ENCODE measurements around the gene IRF2BP1.
"Not testable (repeated sequence)": the region's sequence is repeated elsewhere in the genome, so short reads cannot be mapped to it uniquely, and the experiment has no call there.

The IRF2BP1 gene

GRCh38 chr19:45902651-45903625 is 17.0 kb upstream of the IRF2BP1 start:
- peak; percentile 97 to 99 for DNase-seq (ENCODE audit: low read depth in 2 of 2, low spot score in 1 of 2)

- DNase-seq (ENCODE audit: low read depth in 2 of 2, low spot score in 1 of 2): no peak
These were observed 16.1 kb upstream of the IRF2BP1 start, which contains the start of gene MYPOP for GRCh38 chr19:45901912-45902650. Gene MYPOP (minus strand): TSS chr19:45902613. CDS start chr19:45901773, 840 bp downstream.

GRCh38 chr19:45901432-45901911 is 15.5 kb upstream of the IRF2BP1 start:
- DNase-seq (ENCODE audit: low read depth in 2 of 2, low spot score in 1 of 2): no peak

- no peak for DNase-seq (ENCODE audit: low read depth in 2 of 2, low spot score in 1 of 2)
These were observed 14.9 kb upstream of the IRF2BP1 start for GRCh38 chr19:45900738-45901431.

- no peak for DNase-seq (ENCODE audit: low read depth in 2 of 2, low spot score in 1 of 2)
These were observed 14.1 kb upstream of the IRF2BP1 start for GRCh38 chr19:45899919-45900589.

- no peak for DNase-seq (ENCODE audit: low read depth in 2 of 2, low spot score in 1 of 2)
These were observed 13.3 kb upstream of the IRF2BP1 start for GRCh38 chr19:45899253-45899652.

- DNase-seq (ENCODE audit: low read depth in 2 of 2, low spot score in 1 of 2): no peak
These were observed 11.4 kb upstream of the IRF2BP1 start for GRCh38 chr19:45897261-45897812.

- not testable (repeated sequence) for DNase-seq (ENCODE audit: low read depth in 2 of 2, low spot score in 1 of 2)
These were observed 10.2 kb upstream of the IRF2BP1 start for GRCh38 chr19:45895983-45896599.

GRCh38 chr19:45895519-45895972 is 9.6 kb upstream of the IRF2BP1 start:
- DNase-seq (ENCODE audit: low read depth in 2 of 2, low spot score in 1 of 2): no peak

- DNase-seq (ENCODE audit: low read depth in 2 of 2, low spot score in 1 of 2): no peak
These were observed 4.9 kb upstream of the IRF2BP1 start for GRCh38 chr19:45890877-45891276.

GRCh38 chr19:45889210-45889885 is 3.4 kb upstream of the IRF2BP1 start:
- DNase-seq (ENCODE audit: low read depth in 2 of 2, low spot score in 1 of 2): no peak

- DNase-seq (ENCODE audit: low read depth in 2 of 2, low spot score in 1 of 2): no peak
These were observed 1.3 kb upstream of the IRF2BP1 start for GRCh38 chr19:45887200-45887710.

- DNase-seq (ENCODE audit: low read depth in 2 of 2, low spot score in 1 of 2): peak; percentile 76 to 77
These were observed 672 bp upstream of the IRF2BP1 start for GRCh38 chr19:45886427-45887199.

- no peak for DNase-seq (ENCODE audit: low read depth in 2 of 2, low spot score in 1 of 2)
These were observed 1.0 kb downstream of the IRF2BP1 start for GRCh38 chr19:45884682-45885555.

- DNase-seq (ENCODE audit: low read depth in 2 of 2, low spot score in 1 of 2): no peak
These were observed 1.9 kb downstream of the IRF2BP1 start for GRCh38 chr19:45883881-45884681.

- DNase-seq (ENCODE audit: low read depth in 2 of 2, low spot score in 1 of 2): no peak
These were observed 2.4 kb downstream of the IRF2BP1 start for GRCh38 chr19:45883586-45883880.

All from stimulated activated CD8-positive, alpha-beta memory T cell treated with anti-CD3 and anti-CD28 coated beads, Interleukin-4, amount 100 ng/mL, for 1 hour (primary cell).